GM21737 (cell line): ENCODE measurements around the gene L3MBTL4.
"Not testable (repeated sequence)": the region's sequence is repeated elsewhere in the genome, so short reads cannot be mapped to it uniquely, and the experiment has no call there.

Source experiments
- ATAC-seq: cut with Tn5 transposase; IDR thresholded peaks from one replicate; pipeline ENCODE4 v1.9.1; 2021; ENCODE audit warnings: mild to moderate bottlenecking, moderate library complexity; ENCODE audit not compliant: unreplicated experiment

Gene L3MBTL4

DNA sequence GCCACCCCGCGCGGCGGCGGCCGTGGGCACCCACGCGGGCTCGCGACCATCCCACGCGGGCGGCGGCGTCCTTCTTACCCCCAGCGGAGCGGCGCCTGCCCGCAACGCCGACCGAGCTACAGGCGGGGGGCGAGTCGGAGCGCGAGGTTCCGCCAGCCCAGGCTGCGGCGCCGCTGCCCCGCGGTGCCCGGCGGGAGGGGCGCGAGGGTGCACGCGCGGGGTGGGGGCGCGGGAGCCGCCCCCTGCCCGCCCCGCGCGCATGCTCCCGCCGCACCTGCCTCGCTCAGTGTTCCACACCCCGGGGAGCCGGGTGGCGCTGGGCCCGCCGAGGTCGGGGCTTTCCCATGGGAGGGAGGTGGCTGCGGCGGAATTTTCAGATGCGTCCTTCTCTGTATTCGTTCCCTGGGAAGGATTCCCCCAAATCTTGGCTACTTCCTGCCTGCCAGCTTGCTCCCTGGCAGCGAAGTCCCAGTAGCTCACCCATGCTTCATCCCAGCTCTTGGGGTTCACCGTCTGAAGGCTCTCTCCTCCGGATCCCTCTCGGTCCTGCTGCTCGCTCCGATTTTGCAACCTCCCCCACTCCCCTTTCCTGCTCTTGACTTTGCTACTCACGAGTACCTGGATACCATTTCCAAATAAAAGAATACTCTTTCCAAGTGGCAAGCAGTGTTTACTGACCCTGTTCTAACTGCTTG, at the start of gene L3MBTL4:
L3MBTL4 (minus strand) TSS at position 189 of the 695 bp plus-strand sequence. CDS start 103,286 bp downstream, outside the sequence.
- peak; percentile 47 for ATAC-seq

DNA sequence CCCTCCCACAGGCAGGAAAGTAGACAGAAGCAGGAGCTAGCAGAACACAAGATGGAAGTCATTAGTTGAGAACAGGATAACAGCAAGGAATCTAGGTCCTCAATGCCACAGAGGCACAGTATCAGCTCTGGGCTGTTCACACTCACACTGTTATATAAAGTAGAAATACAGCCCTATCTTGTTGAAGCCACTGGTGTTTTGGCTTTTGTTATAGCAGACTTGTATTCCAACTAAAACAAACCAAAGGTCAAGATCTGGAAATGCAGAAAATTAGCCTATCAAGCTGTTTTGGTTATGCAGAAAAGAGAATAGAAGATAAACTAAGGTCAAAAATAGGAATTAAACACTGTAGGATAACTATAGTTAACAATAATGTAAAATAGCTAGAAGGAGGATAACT, 37.5 kb upstream of the L3MBTL4 start:
- no peak for ATAC-seq

DNA sequence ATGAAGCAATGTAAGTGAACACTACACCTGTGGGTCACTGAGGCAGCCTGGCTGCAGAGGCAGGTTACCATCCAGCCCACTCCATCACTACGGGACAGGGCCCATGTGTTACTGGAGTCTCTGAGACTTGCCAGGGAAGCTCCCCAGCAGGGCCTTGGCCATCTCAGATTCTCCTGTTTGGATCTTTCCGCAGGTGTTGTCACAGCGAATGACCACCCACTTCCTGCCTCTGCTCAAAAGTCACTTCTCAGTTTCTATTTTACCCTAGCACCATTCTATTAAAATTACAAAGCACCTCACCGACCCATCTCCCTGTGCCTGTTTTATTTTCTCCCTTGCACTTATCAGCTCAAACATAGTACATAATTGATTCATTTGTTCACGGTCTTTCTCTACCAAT, 34.5 kb upstream of the L3MBTL4 start:
- no peak for ATAC-seq

DNA sequence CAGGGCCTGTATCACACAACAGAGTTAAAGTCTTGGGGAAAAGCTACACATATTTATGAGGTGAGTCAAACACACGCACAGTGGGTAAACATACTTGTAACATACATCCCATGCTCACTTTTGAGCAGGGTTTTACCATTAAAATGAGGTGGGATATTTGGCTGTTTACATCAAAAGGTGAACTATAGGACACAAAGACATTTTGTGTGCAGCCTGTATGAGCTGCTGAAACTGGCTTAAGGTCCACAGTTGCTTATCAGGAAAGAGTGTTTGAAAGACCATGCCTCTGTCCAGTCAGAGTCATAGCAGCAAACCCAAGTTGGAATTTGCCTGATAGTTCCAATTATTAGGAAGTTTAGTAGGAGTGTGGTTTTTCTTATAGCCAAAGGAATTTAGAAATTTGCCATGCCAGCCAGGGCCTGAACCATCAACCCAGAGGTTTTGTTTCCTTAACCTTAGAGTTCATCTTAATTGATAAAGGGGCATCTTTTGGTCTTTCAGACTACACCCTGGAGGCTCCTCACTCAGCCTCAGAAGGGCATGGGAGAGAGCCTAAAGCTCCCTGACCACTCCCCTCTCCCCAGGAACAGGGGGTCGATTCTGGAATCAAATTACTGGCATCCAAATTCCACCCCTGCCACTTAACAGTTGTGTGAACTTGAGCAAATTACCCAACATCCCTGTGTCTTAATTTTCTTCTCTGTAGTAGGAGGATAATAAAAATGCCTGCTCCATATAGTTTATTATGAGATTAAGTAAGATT, 29.9 kb upstream of the L3MBTL4 start:
- no peak for ATAC-seq

DNA sequence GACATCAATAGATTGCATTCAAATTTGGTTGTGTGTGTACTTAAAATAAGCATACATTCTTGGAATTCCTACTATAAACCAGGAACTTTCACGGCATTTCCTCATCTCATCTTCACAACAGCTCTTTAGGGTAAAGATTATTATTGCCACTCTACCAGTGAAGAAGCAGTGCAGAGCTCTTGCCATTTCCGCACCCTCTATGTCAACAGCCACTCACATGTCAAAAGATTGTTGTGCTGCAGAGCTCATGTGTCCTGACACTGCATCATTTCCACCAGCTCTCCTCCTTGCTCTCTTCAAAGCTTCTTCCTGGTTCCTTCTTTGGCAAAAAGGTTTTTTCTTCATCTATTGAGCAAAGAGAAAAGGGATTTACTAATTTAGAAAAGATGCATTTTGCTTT, 26.5 kb upstream of the L3MBTL4 start:
- no peak for ATAC-seq

DNA sequence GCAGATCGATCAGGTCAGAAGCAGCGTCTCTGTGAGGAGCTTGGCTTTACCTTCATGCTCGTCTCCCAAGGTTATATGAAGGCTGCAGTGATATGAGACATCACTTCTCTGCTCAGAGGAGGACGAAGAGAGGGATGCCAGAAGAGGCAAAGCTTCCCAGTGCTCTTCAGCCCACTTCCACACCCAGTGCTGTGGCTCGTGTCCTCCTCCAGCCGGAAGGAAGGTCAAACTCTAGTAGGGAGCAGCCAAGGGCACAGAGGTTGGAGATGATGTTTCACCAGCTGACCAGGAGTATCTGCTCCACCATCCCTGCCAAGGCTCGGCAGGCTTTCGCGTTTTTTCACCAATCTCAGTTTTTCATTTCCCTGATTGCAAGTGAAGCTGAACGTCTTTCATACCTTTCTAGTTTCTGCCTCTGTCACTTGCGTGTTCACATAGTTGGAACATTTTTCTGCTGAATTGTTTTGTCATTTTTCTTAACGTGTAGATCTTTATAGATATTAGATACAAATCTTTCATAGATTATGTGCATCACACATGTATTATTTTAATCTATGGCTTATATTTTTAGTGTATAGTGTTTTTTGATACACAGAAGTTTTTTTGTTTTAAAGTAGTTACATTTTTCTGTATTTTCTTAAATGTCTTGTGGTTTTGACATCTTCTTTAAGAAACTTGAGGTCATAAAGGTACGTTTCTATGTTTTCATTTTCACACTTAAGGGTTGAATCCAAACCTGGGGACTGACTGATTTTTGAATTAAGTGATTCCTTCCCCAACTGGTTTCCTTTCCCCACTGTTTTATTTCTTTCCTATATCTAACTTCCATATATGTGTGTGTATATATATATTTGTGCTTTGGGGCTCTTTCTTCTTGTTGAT, 23.5 kb upstream of the L3MBTL4 start:
- no peak for ATAC-seq

DNA sequence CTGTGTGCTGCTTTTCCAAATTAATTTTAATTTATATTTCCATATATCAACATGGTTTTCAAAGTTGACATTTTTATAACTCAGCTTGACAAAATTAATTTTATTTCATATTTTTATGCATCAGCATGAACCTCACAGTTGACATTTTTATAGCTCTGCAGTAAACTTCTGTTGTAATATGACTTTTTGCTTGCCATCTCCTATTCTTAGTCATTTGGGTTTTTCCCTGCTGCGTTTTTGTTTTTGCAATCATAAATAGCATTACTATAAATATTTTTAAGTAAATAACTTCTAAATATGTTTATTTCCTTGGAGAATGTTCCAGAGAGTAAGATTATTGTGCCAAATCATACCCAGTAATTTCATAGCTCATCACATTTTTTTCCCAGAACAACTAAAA, 21.0 kb upstream of the L3MBTL4 start:
- no peak for ATAC-seq

DNA sequence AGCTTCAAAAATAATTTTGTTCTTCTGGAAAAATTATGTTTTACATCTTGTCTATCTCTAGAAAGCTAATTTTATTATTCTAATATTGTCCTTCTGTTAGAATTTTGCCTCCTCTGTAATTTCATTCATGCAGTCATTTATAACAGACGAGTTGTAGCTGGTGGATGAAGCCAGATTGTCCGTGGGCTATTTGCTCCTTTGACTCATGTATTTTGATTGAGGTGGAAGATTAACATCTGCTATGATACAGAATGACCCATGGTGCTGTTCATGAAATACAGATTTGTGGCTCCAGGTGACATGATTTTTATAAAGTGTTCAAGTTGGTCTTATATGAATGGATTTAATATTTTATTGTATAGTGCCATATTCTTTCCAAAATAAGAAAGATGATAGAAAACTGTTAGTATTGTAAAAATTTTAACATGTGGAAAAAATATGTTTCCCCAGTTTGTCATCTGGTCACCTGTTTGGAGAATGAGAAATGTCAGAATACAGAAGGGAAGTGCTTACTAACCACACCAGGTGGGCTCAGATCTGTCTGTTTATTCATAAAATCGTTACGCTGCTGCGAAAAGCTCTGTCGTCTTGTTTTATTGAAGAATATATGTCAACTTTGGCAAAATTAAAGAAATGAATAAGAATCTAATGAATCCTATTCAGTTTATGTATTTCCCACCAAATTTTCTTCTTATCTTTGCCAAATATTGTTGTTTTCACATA, 20.4 kb upstream of the L3MBTL4 start:
- no peak for ATAC-seq

DNA sequence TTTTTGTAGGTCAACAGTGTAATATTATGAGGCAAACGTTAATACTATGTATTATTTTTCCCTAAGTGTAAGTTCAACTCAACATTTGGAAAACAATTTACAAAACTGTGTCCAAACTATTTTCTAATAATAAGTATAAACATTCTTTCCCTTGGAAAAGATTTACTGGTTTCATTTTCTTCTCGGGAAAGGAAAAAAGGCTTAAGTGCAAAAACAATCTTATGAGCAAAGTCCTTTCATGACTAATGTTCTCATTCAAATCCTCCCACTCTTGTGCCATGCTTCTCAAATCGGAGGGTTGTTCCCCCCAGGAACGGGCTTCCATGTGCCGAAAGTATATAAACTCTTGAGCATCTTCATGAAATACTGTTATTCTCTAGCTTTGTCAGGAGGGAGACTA, 19.8 kb upstream of the L3MBTL4 start:
- ATAC-seq, result no peak

DNA sequence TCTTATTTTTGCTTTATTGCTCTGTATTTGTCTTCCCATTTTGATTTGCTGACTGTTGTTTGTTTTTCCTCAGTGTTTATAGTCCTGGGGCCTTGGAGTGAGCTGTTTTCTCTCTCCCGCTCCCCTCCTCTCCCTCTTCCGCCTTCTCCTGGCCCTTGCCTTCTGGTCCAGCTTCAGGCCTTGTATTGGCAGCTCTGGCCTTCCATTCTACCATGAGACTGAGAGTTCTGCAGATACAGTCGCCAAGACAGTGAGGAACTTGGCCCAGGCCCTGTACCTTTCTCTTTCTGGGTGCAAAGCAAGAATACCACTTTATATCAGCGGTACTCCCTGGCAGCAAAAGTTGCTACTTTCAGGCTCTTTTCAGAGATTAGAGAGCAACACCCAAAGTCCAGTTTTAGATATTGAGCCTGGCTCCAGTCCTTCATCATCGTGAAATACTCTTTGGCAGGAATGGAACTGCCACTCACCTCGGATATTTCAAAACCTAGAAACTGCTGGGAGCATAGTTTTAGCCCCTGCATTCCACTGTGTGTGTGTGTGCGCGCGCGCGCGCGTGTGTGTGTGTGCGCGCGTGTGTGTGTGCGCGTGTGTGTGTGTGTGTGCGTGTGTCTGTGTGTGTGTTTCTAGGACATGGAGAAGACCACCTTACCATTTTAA, 17.1 kb upstream of the L3MBTL4 start:
- no peak for ATAC-seq

DNA sequence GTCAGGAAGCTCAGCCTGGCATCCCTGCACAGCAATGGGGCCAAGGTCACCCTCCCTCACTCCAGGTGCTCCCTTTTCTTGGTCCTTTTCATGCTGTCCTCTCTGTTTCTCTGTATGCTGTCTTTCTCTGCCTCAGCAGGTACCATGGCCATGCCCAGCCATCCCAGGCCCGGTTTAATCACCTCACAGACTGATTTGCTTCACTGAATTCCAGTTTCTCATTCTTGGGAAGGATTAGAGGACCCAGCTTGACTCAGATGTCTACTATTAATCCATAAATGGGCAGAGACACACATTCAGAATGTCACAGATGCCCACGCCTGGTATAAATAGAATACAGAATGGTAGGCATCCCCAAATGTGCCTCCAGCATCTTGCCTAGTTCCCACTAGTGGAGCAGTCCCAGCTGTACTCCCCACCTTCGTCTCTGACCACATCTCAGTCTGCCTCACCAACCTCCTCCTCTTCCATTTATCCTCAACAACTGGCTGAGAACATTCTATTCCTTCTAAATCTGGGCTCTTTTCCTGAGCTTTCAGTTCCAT, 14.2 kb upstream of the L3MBTL4 start:
- no peak for ATAC-seq

DNA sequence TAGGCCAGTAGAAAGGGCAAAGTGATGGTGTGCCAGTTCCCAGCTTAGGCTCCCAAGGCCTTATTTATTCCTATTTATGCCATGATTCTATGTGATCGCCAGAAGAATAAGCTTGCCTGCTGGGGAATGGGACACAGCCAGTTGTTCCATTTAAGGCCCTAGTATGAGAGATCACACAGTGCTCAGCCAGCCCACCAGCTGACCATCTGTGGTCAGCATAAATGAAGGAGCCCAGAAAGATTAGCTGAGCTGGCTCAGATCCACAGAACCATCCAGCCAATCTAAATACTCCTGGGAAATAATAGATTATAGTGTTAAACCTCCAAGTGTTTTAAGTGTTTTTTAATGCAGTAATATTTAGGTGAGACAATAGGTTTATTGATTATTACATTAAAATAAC, 12.6 kb upstream of the L3MBTL4 start:
- ATAC-seq, result no peak

DNA sequence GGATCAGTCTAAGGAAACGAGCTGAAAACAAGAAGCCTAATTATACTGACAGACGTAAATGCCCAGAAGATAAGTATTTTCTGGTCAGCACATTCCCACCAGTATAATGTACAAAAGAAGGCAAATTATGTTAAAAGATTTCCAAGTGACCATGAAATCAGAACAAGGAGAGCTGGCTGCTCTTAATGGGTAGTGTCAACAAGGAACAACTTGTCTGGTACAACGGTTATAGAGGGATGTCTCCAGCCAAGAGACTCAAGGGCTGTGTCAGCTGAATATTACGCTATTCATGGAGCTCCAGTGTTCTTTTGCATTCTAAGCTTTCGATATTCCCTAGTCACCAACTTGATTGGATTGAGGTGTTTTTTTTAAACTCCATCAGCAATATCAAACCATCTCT, 8.6 kb upstream of the L3MBTL4 start:
- no peak for ATAC-seq

DNA sequence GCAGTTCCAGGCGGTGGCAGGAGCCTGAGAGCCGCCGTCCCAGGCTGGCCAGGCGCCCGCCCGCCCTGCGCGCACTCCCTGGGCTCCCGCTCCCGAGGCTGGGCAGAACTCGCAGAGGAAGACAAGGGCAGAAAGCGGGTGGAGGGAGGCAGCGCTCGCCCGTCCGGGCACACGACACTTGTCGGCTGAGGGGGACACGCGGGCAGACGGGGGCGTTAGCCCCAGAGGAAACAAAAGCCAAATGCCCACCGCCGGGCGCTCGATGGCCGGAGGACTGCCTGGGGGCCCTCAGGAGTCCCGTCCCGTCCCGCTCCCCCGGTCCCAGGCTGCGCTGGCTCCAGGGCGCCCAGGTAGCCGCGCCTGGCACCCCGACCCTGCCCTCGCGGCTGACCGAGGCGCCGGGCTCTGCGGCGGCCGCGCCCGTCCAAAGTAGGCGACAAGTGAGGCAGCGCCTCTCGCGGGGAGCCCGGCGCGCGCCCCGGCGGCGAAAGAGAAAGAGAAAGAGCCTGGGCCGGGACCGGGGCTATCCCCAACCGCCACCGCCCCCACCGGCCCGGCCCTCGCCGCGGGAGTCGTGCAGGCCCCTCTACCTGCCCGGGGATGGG, 491 bp downstream of the L3MBTL4 start:
- peak; percentile 82 for ATAC-seq

DNA sequence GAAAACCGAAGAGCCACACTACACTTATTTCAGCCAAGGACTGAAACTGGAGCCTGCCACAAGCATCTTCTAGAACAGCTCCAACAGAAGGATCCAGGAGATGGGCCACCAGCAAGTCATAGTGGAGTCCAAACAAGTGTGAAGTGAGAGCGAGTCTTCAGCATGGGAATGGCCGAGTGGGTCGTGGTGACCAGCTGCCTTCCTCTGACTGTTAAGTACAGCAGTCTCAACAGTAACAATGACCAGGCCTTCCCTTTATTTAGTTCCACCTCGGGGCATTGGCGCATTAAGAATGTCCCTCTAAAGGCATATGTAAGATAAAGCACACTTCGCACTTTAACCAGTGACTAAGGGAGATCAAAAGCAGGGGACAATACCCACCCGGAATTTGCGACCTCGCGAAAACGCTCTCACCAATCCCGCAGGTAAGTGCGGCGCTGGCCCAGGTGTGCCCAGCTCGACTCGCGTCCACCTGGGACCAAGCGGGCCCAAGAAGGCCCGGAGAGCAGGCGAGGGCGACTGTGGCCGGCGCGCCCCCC, 1.1 kb downstream of the L3MBTL4 start:
- no peak for ATAC-seq

DNA sequence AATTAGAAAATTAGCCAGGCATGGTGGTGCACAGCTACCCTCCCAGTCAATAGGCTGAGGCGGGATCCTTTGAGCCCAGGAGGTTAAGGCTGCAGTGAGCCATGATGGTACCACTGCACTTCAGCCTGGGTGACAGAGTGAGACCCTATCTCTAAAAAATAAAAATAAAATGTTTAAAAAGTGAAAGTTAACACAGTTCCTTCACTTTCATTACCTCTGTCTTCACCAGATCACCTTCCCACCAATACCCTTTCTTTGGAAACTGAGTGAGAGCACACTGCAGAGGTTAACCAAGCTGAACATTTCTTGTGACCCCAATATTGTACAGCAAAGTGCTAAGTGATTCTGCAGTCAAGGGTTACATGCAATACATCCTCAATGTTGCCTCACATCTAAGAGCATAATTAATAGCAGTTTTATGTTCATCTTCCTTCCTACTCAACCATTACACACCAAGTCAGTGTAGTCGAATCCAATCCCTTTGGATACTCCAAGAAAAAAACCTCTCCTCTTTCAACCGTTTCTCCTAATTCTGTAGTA, 1.7 kb downstream of the L3MBTL4 start:
- ATAC-seq, result no peak

DNA sequence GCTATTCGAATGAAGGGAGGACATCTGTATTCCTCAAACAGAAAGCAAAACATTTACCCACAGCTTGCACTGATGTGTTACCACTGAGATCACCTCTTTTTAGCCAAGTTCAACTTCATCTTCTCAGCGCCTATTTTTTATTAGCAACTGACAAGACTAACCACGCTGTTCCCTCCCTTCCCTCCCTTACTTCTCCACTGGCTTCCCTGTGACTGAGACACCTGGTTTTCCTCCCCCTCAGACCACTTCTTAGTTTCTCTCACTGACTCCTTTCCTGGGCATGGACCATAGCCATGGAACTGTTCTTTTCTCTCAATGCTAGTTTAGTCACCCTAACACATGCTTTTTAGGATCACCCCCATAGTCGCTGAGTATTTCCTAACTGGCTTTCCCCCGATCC, 3.3 kb downstream of the L3MBTL4 start:
- ATAC-seq, result no peak

DNA sequence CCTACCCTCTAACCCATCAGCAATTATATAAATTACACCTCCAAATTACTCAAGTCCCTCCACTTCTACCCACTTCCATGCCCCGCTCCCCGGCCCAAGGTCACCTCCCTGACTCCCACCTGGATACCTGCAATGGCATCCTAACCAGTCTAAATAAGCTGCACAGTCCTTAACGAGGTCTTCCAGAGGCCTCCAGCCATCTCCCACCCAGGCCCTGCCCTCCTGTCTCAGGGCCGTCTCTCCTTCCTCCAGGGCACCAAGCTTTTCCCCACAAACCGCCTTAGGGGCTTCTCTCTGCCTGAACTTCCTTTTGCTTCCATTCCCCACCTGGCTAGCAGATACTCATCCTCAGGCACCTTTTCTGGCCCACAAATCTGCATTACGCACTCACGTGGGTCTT, 4.8 kb downstream of the L3MBTL4 start:
- no peak for ATAC-seq

DNA sequence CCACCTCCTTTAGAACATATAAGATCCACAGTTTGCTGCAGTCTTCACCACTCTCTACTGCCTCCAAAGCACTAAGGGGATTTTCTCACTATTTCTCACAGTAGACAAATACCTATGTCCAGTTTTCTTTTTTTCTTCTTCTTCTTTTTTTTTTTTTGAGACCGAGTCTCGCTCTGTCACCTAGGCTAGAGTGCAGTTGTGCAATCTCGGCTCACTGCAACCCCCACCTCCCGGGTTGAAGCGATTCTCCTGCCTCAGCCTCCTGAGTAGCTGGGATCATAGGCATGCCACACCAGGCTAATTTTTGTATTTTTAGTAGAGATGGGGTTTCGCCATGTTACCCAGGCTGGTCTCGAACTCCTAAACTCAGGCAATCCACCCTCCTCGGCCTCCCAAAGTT, 6.2 kb downstream of the L3MBTL4 start:
- ATAC-seq, result not testable (repeated sequence)
